HCT116 (cell line): ENCODE results near the gene CEP120.

ENCODE experiments used
- ELF1 ChIP-seq: IDR thresholded peaks from 2 replicates; pipeline ENCODE4 v1.6.1; 2012; ENCODE audit warnings: low read depth, borderline replicate concordance
- EZH2 ChIP-seq: fragments of 200-600 bp; sonication (generic); IDR thresholded peaks from 2 replicates; pipeline ENCODE4 v1.6.1; 2017; ENCODE audit warnings: antibody characterized with exemption, mixed run types
- POLR2A ChIP-seq: IDR thresholded peaks from 2 replicates; pipeline ENCODE4 v1.7.0; 2011; ENCODE audit warnings: borderline replicate concordance; ENCODE audit not compliant: insufficient read depth, insufficient read length; ENCODE audit errors: extremely low read depth
- POLR2AphosphoS5 ChIP-seq: IDR thresholded peaks from 2 replicates; pipeline ENCODE4 v1.6.1; 2011; ENCODE audit warnings: mild to moderate bottlenecking, low read depth, low read length, moderate library complexity
- RAD21 ChIP-seq: IDR thresholded peaks from 2 replicates; pipeline ENCODE4 v1.6.1; 2012; ENCODE audit warnings: low read depth, mild to moderate bottlenecking
- SP1 ChIP-seq: IDR thresholded peaks from 2 replicates; pipeline ENCODE4 v1.6.1; 2012; ENCODE audit warnings: low read depth
- SRF ChIP-seq: IDR thresholded peaks from 2 replicates; pipeline ENCODE4 v1.6.1; 2012; ENCODE audit warnings: low read depth
- YY1 ChIP-seq: IDR thresholded peaks from 2 replicates; pipeline ENCODE4 v1.6.1; 2011; ENCODE audit warnings: low read length, low read depth, moderate library complexity, mild to moderate bottlenecking; ENCODE audit not compliant: insufficient replicate concordance; ENCODE audit errors: extremely low read depth
- ZBTB33 ChIP-seq: IDR thresholded peaks from 2 replicates; pipeline ENCODE4 v1.6.1; 2011; ENCODE audit warnings: mild to moderate bottlenecking, low read length, moderate library complexity; ENCODE audit not compliant: insufficient replicate concordance; ENCODE audit errors: extremely low read depth
- ZNF274 ChIP-seq: fragments of 200-500 bp; sonication (Bioruptor generic); IDR thresholded peaks from 2 replicates; pipeline ENCODE4 v1.6.1; 2014; ENCODE audit warnings: mild to moderate bottlenecking, low read depth, low read length, inconsistent platforms
- TF ChIP-seq, protein P1 (sequence below), 3 experiments: fragments of 200-600 bp in 1 of 3; sonication (generic) in 1 of 3; IDR thresholded peaks in 2 of 3; conservative IDR thresholded peaks in 1 of 3; 2 replicates each; pipeline ENCODE4 v1.5.1; 2012 to 2017; ENCODE audit warnings: low read depth in 2 of 3, low read length in 2 of 3, antibody characterized with exemption in 1 of 3, borderline replicate concordance in 1 of 3, control low read depth in 1 of 3, mild to moderate bottlenecking in 1 of 3, mixed read lengths in 1 of 3, mixed run types in 1 of 3, moderate library complexity in 1 of 3; ENCODE audit not compliant: insufficient read depth in 1 of 3
- TF ChIP-seq, protein P2 (sequence below): IDR thresholded peaks from 2 replicates; pipeline ENCODE4 v1.6.1; 2012; ENCODE audit warnings: low read depth
- TF ChIP-seq, protein P3 (sequence below): IDR thresholded peaks from 2 replicates; pipeline ENCODE4 v1.6.1; 2012

- TF ChIP-seq ZNF274 = no peak
- TF ChIP-seq, protein P1, sequence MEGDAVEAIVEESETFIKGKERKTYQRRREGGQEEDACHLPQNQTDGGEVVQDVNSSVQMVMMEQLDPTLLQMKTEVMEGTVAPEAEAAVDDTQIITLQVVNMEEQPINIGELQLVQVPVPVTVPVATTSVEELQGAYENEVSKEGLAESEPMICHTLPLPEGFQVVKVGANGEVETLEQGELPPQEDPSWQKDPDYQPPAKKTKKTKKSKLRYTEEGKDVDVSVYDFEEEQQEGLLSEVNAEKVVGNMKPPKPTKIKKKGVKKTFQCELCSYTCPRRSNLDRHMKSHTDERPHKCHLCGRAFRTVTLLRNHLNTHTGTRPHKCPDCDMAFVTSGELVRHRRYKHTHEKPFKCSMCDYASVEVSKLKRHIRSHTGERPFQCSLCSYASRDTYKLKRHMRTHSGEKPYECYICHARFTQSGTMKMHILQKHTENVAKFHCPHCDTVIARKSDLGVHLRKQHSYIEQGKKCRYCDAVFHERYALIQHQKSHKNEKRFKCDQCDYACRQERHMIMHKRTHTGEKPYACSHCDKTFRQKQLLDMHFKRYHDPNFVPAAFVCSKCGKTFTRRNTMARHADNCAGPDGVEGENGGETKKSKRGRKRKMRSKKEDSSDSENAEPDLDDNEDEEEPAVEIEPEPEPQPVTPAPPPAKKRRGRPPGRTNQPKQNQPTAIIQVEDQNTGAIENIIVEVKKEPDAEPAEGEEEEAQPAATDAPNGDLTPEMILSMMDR (IDR thresholded peaks at IDR 0.05 in 2 of 3, conservative IDR thresholded peaks at IDR 0.05 in 1 of 3; ENCODE audit: borderline replicate concordance in 1 of 3, insufficient read depth in 1 of 3, low read depth in 2 of 3, low read length in 2 of 3) = no peak
- TF ChIP-seq POLR2AphosphoS5 = no peak
- no peak for TF ChIP-seq POLR2A
- no peak for TF ChIP-seq SRF
- TF ChIP-seq, protein P2, sequence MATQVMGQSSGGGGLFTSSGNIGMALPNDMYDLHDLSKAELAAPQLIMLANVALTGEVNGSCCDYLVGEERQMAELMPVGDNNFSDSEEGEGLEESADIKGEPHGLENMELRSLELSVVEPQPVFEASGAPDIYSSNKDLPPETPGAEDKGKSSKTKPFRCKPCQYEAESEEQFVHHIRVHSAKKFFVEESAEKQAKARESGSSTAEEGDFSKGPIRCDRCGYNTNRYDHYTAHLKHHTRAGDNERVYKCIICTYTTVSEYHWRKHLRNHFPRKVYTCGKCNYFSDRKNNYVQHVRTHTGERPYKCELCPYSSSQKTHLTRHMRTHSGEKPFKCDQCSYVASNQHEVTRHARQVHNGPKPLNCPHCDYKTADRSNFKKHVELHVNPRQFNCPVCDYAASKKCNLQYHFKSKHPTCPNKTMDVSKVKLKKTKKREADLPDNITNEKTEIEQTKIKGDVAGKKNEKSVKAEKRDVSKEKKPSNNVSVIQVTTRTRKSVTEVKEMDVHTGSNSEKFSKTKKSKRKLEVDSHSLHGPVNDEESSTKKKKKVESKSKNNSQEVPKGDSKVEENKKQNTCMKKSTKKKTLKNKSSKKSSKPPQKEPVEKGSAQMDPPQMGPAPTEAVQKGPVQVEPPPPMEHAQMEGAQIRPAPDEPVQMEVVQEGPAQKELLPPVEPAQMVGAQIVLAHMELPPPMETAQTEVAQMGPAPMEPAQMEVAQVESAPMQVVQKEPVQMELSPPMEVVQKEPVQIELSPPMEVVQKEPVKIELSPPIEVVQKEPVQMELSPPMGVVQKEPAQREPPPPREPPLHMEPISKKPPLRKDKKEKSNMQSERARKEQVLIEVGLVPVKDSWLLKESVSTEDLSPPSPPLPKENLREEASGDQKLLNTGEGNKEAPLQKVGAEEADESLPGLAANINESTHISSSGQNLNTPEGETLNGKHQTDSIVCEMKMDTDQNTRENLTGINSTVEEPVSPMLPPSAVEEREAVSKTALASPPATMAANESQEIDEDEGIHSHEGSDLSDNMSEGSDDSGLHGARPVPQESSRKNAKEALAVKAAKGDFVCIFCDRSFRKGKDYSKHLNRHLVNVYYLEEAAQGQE = no peak
- TF ChIP-seq, protein P3, sequence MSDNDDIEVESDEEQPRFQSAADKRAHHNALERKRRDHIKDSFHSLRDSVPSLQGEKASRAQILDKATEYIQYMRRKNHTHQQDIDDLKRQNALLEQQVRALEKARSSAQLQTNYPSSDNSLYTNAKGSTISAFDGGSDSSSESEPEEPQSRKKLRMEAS = no peak
- TF ChIP-seq EZH2 = no peak
- no peak for TF ChIP-seq SP1
- TF ChIP-seq YY1 = no peak
- no peak for TF ChIP-seq ELF1
- TF ChIP-seq ZBTB33 = no peak
- TF ChIP-seq RAD21 = no peak
Observed at GRCh38 chr5:123398058-123398733, 25.0 kb downstream of the CEP120 start.
